CD1c-positive myeloid dendritic cell (primary cell): Measurements from ENCODE around the gene DCLRE1A.
"Not testable (repeated sequence)": the region's sequence is repeated elsewhere in the genome, so short reads cannot be mapped to it uniquely, and the experiment has no call there.

ENCODE experiments used
- DNase-seq: peaks from one replicate; pipeline ENCODE4 v3.0.0-alpha.2; 2016; ENCODE audit errors: extremely low spot score

Gene DCLRE1A

DNA sequence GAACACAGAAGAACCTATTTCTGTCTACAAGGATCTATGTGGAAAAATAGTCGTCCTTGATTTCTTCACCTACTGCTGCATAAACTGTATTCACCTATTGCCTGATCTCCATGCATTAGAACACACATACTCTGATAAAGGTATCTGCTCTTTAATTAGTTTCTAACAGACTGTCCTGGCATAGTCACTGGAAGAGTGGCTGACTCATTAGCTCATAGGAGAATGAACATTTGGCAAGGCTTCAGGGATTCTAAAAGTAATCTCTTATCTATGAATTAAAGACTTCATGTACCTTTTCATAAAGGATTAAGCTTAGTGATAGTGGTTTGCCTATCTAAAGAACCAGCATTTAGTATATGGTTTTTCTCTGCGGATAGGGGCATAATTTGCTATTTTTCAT lies 4.7 kb upstream of the DCLRE1A start:
- DNase-seq = no peak

DNA sequence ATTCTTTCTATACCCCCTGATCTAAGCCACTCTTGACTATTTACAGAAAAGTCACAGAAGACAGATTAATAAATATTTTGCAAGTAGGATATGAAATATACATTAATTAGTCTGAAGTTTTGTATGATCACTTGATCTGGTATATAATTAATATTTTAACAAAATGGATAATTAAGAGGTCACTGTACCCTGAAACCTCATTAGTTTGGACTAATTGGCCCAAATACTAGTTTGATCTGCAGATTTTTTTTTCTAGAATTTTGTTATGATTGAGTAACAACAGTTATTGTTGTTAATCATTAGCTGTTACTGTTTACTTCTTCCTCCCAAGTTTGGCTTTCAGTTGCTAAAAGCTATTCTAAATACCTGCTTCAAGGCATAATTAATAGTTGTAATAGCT lies 3.3 kb upstream of the DCLRE1A start:
- no peak for DNase-seq

DNA sequence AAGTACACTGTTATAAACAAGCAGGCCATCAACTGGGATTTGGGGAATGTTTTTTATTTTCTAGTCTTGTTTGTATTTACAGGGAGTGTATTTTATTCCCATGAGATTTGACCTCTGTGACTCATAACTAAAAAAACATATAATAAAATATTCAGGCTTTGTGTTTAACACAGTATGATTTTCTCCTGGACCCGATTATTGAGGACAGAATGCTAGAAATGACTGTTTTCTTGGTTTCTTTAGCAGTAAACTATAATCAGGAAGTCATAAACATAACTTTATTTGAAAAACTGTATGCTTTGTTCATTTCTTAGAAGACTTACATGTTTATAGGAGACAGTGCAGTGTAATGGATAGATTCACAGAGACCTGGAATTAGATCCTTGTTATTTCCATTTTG lies 2.7 kb upstream of the DCLRE1A start:
- DNase-seq = no peak

DNA sequence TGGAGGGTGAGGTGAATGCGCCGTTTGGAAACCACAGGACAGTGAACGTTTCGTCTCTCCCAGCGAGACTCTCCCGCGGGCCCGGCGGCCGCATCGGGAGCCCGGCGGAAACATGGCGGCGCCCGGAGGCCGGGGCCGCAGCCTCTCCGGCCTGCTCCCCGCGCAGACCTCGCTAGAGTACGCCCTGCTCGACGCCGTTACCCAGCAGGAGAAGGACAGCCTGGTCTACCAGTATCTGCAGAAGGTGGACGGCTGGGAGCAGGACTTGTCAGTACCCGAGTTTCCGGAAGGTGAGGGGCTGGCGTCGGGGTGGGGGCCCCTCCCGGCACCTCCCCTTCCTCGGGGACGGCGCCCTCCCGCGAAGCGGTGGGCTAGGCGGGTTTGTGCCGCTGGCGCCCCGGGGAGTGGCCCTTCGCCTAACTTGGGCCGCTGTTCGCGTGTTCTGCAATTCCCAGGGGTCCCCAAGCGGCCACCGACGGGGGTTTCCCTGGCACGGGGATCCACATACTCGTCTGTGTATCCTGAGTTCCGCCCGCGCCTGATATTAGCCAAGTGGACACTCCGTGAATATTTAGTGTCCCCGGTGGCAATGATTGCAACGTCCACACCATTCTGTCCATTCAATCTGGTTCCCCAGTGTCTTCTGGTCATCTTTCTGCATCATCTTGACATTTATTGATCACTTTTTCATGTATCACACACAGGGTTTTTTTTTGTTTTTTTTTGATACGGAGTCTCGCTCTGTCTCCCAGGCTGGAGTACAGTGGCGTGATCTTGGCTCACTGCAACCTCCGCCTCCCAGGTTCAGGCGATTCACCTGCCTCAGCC lies 1.1 kb upstream of the DCLRE1A start:
- peak; percentile 50 for DNase-seq

DNA sequence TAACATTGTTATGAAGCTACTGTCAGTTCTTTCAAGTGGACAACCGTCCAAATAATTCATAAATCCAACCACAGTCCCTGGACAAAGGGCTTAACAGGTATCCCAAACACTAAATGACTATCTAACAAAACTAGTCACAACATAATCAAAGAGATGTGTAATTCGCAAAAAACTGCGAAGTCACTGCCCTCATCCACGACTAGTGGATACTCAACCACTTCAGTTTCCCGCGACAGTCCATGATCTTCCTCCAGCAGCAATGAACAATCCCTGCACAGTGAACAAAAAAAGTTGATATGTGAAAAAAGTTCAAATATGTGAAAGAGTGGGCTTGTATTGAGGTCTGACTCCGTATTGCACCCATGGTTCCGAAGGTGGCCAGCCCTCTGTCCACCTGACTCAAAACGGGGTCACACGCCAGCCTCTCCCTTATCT lies 287 bp downstream of the DCLRE1A start:
- DNase-seq = peak; percentile 15

DNA sequence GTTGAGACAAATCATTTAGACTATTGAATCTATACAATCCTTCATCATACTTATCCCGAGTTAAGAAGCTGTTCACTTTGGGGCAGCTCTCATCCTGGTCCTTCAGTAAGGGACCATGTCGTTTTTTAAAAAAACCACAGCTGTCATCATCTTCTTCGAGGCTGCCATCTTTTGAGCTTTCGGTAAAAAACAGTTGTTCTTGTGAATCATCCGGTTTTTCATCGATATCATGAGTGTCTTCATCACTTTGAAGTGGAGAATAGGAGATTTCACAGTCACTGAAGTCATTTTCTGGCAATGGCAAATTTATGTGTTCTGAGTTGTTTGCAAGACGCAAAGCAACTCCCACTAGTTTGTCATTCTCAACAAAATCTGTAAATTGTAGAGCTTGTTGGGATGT lies 3.9 kb downstream of the DCLRE1A start:
- DNase-seq = no peak

DNA sequence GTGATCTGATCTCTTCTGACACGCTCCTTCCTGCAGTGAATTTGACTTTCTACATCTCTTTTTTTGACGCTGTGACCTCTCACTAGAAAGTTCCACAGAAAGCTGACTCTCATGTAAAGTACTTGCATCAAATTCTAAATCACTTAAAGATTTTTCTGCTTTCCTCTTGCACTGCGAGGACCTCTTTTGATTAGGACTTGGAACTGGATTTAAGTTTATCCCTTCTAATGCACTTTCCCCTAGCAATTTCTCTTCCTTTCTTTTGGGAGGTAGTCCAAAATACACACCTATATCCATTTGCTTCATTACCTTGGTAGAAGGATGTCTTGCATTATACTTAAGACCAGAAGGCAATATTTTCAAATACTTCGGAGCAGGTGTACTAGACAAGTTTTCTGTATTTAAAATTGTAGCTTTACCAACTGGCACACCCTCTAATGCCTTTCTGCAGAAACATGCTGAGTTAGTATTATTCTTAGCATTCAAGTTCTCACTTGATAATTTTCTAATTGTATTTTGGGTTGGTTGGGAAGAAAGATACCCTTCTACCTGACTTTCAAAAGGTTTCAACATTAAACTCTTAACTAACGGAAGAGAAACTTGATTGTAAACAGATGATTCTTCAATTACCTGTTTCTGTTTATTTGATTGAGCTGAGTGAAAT lies 4.6 kb downstream of the DCLRE1A start:
- DNase-seq = no peak

DNA sequence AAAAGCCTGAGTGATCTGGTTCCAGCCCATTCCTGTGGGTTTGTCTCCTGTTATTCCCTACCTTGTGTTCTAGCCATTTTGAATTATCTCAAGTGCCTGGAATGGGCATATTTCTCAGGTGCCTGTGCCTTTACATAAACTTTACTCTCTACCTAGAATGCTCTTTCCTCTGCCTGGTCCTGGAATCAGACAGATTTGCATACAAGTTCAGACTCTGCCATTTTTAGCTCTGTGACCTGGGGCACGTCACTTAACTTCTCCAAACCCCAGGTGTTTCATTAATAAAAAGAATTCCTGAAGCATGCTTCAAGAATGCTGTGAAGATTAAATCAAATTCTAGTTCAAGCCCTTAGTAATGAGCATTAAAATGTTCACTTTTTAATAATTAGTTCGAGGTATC lies 7.8 kb downstream of the DCLRE1A start:
- DNase-seq = no peak

DNA sequence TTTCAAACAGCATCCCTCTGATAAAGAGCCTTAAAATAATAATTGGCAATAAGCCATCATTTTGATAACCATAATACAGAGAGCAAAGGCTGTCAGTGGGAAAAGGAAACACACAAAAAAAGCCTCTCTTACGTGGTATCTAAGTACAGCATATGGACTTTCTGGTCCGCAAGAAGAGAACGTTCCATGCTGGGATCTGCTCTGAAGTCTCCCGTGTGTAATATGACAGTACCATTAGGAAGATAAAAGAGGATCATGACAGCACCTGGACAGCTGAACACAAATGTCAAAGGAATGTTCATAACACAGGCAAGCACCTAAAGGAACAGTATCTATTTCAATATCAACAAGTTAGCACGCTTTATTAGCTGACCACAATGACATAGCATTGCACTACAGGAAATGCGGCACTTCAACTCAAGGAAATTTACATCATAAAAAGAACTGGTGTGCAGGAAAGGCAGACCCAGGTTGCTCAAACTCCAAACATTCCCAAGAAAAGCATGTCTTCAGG lies 9.9 kb downstream of the DCLRE1A start:
- DNase-seq = no peak

DNA sequence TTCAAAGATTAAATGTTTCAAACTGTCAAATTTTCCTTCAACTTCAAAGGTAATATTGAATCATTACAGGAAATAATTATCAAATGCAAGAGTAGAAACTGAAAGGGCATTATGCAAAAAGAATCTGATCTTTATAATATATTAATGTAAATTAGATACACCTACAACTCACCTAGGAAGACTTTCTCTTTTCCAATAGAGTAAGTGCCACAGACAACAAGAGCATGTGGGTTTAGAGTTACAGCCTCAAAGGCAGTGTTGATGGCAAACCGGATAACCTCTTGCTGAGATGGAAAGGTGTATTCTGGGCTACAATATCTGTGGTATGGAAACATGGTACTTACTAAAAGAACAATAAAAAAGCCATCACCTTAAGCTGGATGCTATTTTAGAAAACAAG lies 11.7 kb downstream of the DCLRE1A start:
- no peak for DNase-seq

DNA sequence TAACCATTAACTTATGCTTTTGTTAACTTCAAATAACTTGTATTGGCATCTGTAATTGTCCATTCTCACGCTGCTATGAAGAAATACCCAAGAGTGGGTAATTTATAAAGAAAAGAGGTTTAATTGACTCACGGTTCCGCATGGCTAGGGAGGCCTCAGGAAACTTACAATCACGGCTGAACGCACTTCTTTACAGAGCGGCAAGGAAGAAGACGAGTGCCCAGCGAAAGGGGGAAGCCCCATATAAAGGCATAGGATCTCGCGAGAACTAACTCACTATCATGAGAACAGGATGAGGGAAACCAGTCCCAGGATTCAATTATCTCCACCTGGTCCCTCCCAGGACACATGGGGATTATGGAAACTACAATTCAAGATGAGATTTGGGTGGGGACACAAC lies 25.3 kb downstream of the DCLRE1A start:
- DNase-seq = not testable (repeated sequence)

DNA sequence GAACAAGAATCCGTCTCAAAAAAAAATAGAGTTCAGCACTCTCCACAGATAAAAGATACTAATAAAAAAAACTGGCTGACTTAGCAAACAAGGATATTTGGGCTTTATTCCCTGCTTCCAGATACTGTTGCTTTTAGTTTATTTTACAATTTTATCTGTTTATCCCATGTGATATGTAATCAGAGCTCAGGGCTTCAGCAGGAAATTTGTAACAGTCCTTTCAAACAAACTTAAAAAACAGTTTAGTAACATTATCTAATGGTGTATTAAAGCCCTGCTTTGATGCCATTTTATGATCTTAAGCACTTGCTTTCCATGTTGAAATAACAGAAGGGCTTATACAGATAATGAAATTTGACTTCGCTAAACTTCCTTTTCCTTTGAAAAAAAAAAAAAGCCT lies 28.1 kb downstream of the DCLRE1A start:
- DNase-seq = no peak

DNA sequence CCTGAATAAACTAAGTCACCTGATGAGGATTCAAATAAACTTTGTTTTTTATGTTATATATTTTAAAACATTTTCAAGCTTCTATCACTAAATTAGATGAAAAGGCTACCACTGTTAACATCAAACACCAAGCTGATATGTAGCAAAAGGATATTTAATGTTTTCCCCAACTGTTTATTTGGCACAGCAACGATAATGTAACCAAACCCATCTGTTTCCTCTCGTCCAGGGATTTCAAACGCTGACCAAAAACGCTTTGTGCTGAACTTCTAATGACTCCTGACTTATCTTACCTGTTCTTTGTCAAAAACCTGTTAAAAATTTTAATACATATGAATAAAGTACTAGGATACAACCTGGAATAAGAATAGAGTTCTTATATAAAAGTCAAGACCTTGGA lies 30.5 kb downstream of the DCLRE1A start:
- DNase-seq = no peak

DNA sequence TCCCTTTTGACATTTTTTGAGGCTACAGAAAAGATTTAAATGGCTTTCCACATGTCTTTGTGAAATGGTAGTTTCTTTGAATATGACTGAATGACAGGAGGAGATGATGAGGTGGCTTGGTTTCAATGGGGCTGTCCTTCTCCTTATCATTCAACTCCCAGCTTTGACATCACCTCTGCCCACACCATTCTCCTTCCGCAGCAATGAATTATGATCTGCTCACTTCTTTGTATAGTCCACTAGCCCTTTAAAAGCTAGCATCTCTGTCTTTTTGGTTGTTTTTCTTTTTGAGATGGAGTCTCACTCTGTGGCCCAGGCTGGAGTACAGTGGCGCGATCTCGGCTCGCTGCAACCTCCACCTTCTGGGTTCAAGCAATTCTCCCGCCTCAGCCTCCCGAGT lies 31.7 kb downstream of the DCLRE1A start:
- DNase-seq = no peak

DNA sequence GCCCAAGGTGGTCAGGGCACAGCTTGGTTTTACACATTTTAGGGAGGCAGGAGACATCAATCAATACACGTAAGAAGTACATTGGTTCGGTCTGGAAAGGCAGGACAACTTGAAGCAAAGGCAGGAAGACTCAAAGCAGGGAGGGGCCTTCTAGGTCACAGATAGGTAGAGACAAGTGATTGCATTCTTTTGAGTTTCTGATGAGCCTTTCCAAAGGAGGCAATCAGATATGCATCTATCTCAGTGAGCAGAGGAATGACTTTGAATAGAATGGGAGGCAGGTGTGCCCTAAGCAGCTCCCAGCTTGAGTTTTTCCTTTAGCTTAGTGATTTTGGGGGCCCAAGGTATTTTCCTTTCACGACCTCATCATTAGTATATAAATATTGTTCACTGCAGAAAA lies 32.6 kb downstream of the DCLRE1A start:
- not testable (repeated sequence) for DNase-seq

DNA sequence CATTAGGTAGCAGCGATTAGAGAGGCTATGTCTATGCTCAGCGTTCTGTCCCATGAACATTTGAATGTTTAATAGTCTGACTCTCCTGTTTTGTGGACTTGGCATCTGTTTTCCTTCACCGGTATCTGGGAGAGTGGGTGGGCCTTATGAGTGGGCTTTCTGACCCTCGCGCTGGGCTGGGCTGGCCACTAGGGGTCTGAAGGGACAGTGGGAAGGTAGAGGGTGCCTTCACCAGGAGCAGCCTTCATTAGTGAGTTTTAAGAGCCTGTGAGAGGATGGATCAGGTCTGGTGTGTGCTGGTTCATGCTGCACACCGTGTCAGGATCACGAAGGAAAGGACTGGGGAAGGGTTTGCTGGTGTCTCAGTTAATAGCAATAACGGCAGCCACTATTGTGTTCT lies 33.4 kb downstream of the DCLRE1A start:
- no peak for DNase-seq

DNA sequence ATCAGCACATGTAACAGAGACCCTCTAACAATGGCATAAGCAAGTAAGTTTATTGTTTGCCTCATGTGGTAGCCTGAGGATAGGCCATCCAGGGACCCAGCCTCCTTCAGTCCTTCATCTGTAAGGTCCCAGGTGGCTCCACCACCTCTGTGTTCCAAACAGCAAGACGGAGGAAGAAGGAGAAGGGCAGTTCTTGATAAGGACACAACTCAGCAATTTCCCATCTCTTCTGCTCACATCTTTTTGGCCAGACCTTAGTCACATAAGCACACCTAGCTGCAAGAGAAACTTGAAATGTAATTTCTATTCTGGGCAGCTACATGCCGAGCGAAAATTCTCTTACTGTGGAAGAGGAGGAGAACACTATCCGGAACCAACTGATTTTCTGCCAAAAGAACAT lies 33.9 kb downstream of the DCLRE1A start:
- DNase-seq = no peak

DNA sequence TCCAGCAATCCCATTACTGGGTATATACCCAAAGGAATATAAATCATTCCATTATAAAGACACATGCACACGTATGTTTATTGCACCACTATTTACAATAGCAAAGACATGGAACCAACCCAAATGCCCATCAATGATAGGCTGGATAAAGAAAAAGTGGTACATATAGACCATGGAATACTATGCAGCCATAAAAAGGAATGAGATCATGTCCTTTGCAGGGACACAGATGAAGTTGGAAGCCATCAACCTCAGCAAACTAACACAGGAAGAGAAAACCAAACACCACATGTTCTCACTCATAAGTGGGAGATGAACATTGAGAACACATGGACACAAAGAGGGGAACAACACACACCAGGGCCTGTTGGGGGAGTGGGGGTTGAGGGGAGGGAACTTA lies 39.2 kb downstream of the DCLRE1A start:
- not testable (repeated sequence) for DNase-seq

DNA sequence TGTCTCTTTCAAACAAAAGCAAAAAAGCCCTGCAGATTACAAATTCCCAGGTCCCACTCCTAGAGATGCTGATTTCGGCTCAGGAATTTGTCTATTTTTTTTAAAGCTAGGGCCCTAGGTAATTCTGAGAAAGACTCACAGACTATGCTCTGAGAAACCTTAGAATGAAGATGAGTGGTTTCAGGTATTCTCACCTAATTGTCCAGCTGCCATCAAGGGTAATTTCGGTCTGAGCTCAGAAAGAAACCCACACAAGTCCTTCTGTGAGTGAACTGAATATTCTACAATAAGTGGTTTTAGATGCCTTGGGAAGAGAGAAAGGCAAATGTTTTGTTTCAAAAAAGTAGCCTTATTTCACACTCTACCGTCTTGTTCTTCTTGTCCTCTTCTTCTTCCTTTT lies 45.7 kb downstream of the DCLRE1A start:
- no peak for DNase-seq

DNA sequence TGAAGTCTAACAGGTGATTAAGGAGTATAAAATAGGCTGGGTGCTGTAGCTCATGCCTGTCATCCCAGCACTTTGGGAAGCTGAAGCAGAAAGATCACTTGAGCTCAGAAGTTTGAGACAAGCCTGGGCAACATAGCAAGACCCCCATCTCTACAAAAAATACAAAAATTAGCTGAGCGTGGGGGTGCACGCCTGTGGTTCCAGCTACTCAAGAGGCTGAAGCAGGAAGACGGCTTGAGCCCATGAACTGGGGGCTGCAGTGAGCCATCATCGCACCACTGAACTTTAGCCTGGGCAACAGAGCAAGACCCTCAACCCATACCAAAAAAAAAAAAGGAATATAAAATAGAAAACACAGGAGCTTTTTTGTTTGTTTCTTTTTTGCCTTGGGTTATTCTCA lies 47.4 kb downstream of the DCLRE1A start:
- DNase-seq = no peak

DNA sequence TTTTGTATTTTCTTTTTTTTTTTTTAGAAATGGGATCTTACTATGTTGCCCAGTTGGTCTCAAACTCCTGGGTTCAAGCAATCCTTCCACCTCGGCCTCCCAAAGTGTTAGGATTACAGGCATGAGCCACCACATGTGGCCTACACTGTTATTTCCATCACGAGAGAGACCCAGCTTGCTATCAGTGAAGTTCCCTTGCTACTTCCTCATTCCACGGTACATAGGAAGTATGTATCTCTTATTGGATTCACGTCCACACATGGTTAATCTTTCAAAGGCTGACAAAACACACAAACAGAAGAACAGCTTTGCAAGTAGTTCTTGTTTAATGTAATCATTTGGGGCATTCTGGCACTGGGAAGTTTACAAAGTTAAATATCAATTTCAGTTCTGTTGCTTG lies 50.9 kb downstream of the DCLRE1A start:
- peak; percentile 14 for DNase-seq

DNA sequence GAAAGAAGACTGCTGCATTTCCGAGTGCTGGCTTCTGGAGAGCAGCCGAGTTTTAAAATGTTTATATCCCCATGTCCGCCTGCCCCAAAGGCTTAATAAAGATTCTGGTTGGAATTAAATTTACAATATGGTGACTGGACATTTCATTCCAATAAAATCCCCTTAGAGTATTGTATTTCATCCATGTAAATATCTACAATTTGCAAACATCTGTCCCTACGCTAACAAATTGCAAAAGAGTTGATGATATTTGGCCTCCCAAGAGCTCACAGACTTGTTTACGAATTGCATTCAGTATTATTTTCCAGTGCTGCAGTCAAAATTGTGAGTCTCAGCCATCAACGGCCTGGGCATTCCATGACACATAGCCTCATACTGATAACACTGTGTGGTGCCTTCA lies 52.3 kb downstream of the DCLRE1A start:
- DNase-seq = no peak

DNA sequence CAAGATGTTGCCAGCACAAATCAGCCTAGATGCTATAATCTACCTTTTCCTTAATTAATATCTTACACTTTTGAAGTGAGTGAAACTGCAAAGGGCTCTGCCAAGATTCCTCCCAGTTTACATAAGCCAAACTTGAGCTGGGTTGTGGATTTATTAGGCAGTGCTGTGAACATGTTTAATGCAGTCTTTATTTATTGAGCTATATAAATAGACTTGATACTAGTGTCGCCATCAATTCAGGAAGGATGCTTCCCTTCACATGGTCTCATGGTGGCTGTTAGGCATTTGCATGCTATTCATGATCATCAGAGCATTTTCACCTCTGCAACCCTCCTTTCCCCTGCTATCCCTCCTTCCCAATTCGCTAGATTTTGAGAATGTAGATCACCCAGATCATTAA lies 62.2 kb downstream of the DCLRE1A start:
- DNase-seq = no peak
